CD4-positive, alpha-beta memory T cell (primary cell): ENCODE results near the gene CELF4. TPM values are rescaled to one million over a fixed set of nuclear protein-coding genes. Genes with fewer than 3 reads are reported as not detected.

ENCODE experiments used
- CTCF ChIA-PET: fragments of 350-600 bp; sonication (Branson Sonifier 250); formaldehyde crosslinking; loops from one replicate; lab custom pipeline; 2021; ENCODE audit warnings: inconsistent platforms; ENCODE audit not compliant: partially characterized antibody; lab: Charles Lee
- POLR2A ChIA-PET: fragments of 350-600 bp; sonication (Branson Sonifier 250); formaldehyde crosslinking; loops from one replicate; lab custom pipeline; 2021; ENCODE audit not compliant: partially characterized antibody; lab: Charles Lee
- DNase-seq, 5 donors: peaks; one replicate each; pipeline versions ENCODE4 v3.0.0 to v3.0.0-alpha.2; 2020 to 2022; ENCODE audit warnings: mixed read lengths in 1 of 5
- H3K27ac ChIP-seq: one replicate; pipeline ENCODE4 v1.7.0; 2013; ENCODE audit warnings: low read depth, low read length
- H3K27me3 ChIP-seq: 2 replicates; pipeline ENCODE4 v1.7.0; 2013; ENCODE audit warnings: mild to moderate bottlenecking, low read length, moderate library complexity; ENCODE audit not compliant: insufficient read depth
- H3K36me3 ChIP-seq: 2 replicates; pipeline ENCODE4 v1.7.0; 2013; ENCODE audit warnings: mild to moderate bottlenecking, low read length, moderate library complexity; ENCODE audit not compliant: insufficient read depth
- H3K4me1 ChIP-seq: 2 replicates; pipeline ENCODE4 v1.7.0; 2013; ENCODE audit warnings: mild to moderate bottlenecking, low read length, moderate library complexity; ENCODE audit not compliant: insufficient read depth
- H3K4me3 ChIP-seq, 2 donors: one replicate each; pipeline ENCODE4 v1.7.0; 2013; ENCODE audit warnings: low read length in 2 of 2, mild to moderate bottlenecking in 1 of 2
- H3K9me3 ChIP-seq, 2 donors: one replicate each; pipeline ENCODE4 v1.7.0; 2013; ENCODE audit warnings: low read length in 2 of 2, control low read depth in 1 of 2; ENCODE audit not compliant: control insufficient read depth in 1 of 2
- H3K27ac Mint-ChIP-seq, 7 donors: one replicate each; pipeline ENCODE4 v1.8.0; 2020 to 2021; ENCODE audit warnings: mixed read lengths in 7 of 7, mild to moderate bottlenecking in 6 of 7, inconsistent platforms in 3 of 7, moderate library complexity in 3 of 7
- H3K27me3 Mint-ChIP-seq, 2 donors: one replicate each; pipeline ENCODE4 v1.8.0; 2020 to 2021; ENCODE audit warnings: mixed read lengths in 2 of 2
- H3K36me3 Mint-ChIP-seq, 2 donors: one replicate each; pipeline ENCODE4 v1.8.0; 2020 to 2021; ENCODE audit warnings: mixed read lengths in 2 of 2, inconsistent platforms in 1 of 2, mild to moderate bottlenecking in 1 of 2
- H3K4me1 Mint-ChIP-seq, 4 donors: one replicate each; pipeline ENCODE4 v1.8.0; 2020 to 2021; ENCODE audit warnings: mixed read lengths in 4 of 4, mild to moderate bottlenecking in 1 of 4
- H3K4me3 Mint-ChIP-seq, 8 donors: one replicate each; pipeline ENCODE4 v1.8.0; 2020 to 2021; ENCODE audit warnings: mixed read lengths in 8 of 8, mild to moderate bottlenecking in 7 of 8, moderate library complexity in 6 of 8, inconsistent platforms in 3 of 8
- H3K9me3 Mint-ChIP-seq, 8 donors: one replicate each; pipeline ENCODE4 v1.8.0; 2020 to 2021; ENCODE audit warnings: mixed read lengths in 8 of 8, mild to moderate bottlenecking in 5 of 8, inconsistent platforms in 3 of 8, moderate library complexity in 1 of 8
- intact Hi-C: fragments of 100-400 bp; cut with micrococcal nuclease; formaldehyde crosslinking; loops from one replicate; pipeline ENCODE4 v1.15.1; 2023
- polyA plus RNA-seq, 2 donors: library from polyadenylated mRNA; unstranded; fragments of 300-500 nt; fragmentation: Illumina TruSeq; gene quantifications; one replicate each; pipeline ENCODE4 v1.2.3, GENCODE V29; 2021
- total RNA-seq, 2 experiments: library from RNA; stranded (reverse); gene quantifications; one replicate each; pipeline ENCODE4 v1.2.3, GENCODE V29; 2021

The CELF4 gene
- total and polyA plus RNA-seq, 4 experiments from 2014 or later = 0.23 TPM; not detected in 3

DNA sequence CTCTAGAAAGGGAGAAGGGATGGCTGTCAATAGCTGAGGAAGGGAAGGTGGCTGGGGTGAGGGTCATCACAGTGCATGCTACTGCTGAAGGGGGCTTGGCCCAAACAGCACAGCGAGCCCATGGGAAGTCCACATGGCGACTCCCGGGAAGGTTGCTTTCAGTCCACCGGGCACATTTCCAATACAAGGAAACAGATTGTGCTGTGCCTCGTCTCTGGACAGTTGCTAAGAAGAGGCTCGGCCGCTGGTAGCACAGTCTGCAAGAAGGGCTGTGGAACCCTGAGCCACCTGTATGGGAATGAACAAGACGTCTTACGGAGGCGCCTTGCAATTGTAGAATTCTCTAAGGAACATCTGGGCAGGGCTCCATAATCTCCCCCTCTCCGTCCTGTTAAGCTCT is 123.1 kb downstream of the CELF4 start:
- Histone ChIP-seq H3K36me3 (no peaks in the 10 kb centered on the region), H3K4me3 (no peak overlapping the region), H3K4me1 (no peaks in the 10 kb centered on the region), H3K9me3 (no peaks in the 10 kb centered on the region), H3K27me3 (no peaks in the 10 kb centered on the region), H3K27ac (no peak overlapping the region)
- Mint-ChIP-seq H3K27me3 (peaks cover 1 to 6% of the 10 kb centered on the region in 2 donors), H3K9me3 (no peaks in the 10 kb centered on the region), H3K36me3 (no peaks in the 10 kb centered on the region), H3K4me1 (peaks cover 0 to 2% (median 0%) of the 10 kb centered on the region in 4 donors), H3K4me3 (no peak overlapping the region), H3K27ac (no peak overlapping the region)
- DNase-seq = no peak
- ChIA-PET CTCF (no interaction called here), POLR2A (no interaction called here)
- intact Hi-C loops = no loop called here

DNA sequence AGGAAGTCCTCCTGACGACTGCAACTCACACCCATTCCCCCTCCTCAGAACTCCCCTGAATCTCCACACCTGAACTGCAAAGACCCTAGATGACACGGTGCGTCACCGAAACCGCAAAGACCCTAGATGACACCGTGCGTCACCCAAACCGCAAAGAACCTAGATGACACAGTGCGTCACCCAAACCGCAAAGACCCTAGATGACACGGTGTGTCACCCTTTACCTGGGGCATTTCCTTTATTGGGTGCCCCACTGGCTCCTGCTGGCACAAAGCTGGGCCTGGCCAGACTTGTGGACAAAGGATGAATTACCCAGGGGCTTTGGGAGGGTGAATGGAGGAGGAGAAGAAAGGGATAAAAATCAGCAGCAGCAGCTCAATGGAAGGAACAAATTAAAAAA is 123.8 kb downstream of the CELF4 start:
- peak overlapping the region in 1 of 7 donors; percentile 44 for H3K27ac Mint-ChIP-seq
- Histone ChIP-seq H3K27me3 (no peaks in the 10 kb centered on the region), H3K27ac (no peak overlapping the region), H3K9me3 (no peaks in the 10 kb centered on the region), H3K36me3 (no peaks in the 10 kb centered on the region), H3K4me3 (no peak overlapping the region), H3K4me1 (no peaks in the 10 kb centered on the region)
- ChIA-PET POLR2A (no interaction called here), CTCF (no interaction called here)
- no peak overlapping the region for H3K4me3 Mint-ChIP-seq
- H3K4me1 Mint-ChIP-seq = peaks cover 0 to 2% (median 0%) of the 10 kb centered on the region in 4 donors
- H3K27me3 Mint-ChIP-seq = peaks cover 1 to 10% of the 10 kb centered on the region in 2 donors
- no peak for DNase-seq
- H3K9me3 Mint-ChIP-seq = no peaks in the 10 kb centered on the region
- no peaks in the 10 kb centered on the region for H3K36me3 Mint-ChIP-seq
- intact Hi-C loops = no loop called here

DNA sequence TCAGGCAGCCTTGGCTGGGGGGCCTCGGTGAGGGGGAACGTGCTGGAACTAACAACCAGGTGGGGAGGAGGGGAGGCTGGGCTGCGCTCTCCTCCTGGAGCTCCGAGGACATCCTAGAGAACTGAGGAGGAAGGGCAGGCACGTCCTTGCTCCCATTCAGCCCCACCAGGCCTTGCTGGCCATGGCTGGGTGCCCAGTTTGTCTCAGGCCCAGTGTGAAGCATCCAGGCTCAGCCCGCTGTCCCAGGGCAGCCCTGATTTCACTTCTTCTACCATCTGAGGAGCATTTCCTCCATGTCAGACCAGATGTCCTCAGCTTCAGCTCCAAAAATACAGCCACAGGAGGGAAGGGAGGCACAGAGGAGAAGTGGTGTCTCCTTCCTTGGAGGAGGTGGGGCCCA is 125.4 kb downstream of the CELF4 start:
- no peak overlapping the region for H3K27ac Mint-ChIP-seq
- no peaks in the 10 kb centered on the region for H3K36me3 Mint-ChIP-seq
- POLR2A ChIA-PET = no interaction called here
- H3K27ac ChIP-seq = no peak overlapping the region
- H3K4me1 ChIP-seq = no peaks in the 10 kb centered on the region
- CTCF ChIA-PET = no interaction called here
- H3K4me3 ChIP-seq = no peak overlapping the region
- H3K27me3 ChIP-seq = no peaks in the 10 kb centered on the region
- peaks cover 1 to 9% of the 10 kb centered on the region in 2 donors for H3K27me3 Mint-ChIP-seq
- peaks cover 0 to 4% (median 0%) of the 10 kb centered on the region in 4 donors for H3K4me1 Mint-ChIP-seq
- no peaks in the 10 kb centered on the region for H3K36me3 ChIP-seq
- intact Hi-C loops = no loop called here
- H3K4me3 Mint-ChIP-seq = no peak overlapping the region
- no peaks in the 10 kb centered on the region for H3K9me3 Mint-ChIP-seq
- H3K9me3 ChIP-seq = no peaks in the 10 kb centered on the region
- DNase-seq = no peak

DNA sequence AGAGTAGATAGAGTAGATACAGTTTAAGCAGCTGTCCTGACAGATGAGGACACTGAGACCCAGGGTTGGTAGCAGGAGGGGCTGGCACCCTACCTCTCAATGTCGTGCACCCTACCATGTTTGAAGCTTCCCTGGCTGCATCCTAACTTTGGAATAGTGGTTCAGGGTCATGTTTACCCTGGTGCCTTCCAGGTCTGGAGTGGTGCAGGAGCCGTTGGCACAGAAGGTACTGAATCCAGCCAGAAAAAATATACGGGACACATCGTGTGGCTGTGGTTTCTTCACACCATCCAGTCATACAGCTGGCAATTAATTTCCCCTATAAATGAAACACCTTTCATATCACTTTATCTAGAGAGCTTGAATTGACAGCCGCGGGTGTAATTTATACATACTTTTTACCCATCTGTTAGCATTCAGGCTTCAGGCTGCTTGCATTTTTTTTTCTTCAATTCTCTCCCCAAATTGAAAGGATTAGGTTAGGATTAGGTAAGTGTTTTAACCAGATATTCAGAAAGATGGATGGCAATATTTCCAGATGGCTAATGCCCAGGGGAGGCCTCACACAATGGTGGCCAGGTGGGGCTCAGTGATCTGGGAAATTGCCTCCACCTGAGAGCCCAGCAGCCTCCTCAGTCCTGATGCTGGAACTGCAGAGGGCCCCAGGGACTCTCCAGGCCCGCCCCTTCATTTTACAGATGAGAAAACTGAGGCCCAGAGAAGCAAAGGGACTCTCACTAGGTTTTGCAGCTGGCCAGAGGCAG is 127.0 kb downstream of the CELF4 start:
- CTCF ChIA-PET = interaction anchor here (0.8 kb wide), 1 partner anchor 13 kb away, joined by 3 read pairs; no protein-coding TSS in a partner anchor
- H3K27ac Mint-ChIP-seq = no peak overlapping the region
- Histone ChIP-seq H3K4me3 (no peak overlapping the region), H3K36me3 (no peaks in the 10 kb centered on the region), H3K4me1 (no peaks in the 10 kb centered on the region), H3K27me3 (no peaks in the 10 kb centered on the region), H3K27ac (no peak overlapping the region), H3K9me3 (no peaks in the 10 kb centered on the region)
- H3K9me3 Mint-ChIP-seq = no peaks in the 10 kb centered on the region
- peaks cover 3 to 11% of the 10 kb centered on the region in 2 donors for H3K27me3 Mint-ChIP-seq
- DNase-seq = no peak
- no peaks in the 10 kb centered on the region for H3K36me3 Mint-ChIP-seq
- intact Hi-C loops = no loop called here
- H3K4me3 Mint-ChIP-seq = no peak overlapping the region
- H3K4me1 Mint-ChIP-seq = peaks cover 0 to 2% (median 0%) of the 10 kb centered on the region in 4 donors
- POLR2A ChIA-PET = no interaction called here

DNA sequence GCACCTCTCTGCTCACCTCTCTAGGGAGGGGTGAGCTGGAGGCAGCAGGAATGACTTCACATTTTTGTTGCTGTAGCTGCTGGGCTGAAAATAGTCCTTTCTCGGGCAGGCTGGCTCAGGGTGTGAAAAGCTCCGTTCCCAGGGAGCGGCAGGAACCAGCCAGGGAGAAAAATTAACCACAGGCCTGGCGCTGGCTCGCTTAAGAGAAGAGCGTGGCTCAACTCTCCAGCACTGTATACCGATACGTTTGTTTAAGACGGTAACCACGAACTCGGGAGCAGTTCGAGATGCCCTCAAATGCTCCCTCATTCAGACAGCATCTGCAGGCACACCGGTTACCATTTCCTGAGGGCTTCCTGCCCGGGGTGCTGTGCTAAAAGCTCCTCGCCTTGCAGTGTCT is 129.6 kb downstream of the CELF4 start:
- ChIA-PET POLR2A (no interaction called here), CTCF (no interaction called here)
- Histone ChIP-seq H3K9me3 (no peaks in the 10 kb centered on the region), H3K27me3 (no peaks in the 10 kb centered on the region), H3K4me1 (no peaks in the 10 kb centered on the region), H3K4me3 (no peak overlapping the region), H3K36me3 (no peaks in the 10 kb centered on the region), H3K27ac (no peak overlapping the region)
- Mint-ChIP-seq H3K36me3 (no peaks in the 10 kb centered on the region), H3K9me3 (no peaks in the 10 kb centered on the region), H3K4me3 (no peak overlapping the region), H3K27me3 (peaks cover 1 to 11% of the 10 kb centered on the region in 2 donors), H3K4me1 (peaks cover 0 to 2% (median 0%) of the 10 kb centered on the region in 4 donors), H3K27ac (no peak overlapping the region)
- DNase-seq = no peak
- intact Hi-C loops = no loop called here

DNA sequence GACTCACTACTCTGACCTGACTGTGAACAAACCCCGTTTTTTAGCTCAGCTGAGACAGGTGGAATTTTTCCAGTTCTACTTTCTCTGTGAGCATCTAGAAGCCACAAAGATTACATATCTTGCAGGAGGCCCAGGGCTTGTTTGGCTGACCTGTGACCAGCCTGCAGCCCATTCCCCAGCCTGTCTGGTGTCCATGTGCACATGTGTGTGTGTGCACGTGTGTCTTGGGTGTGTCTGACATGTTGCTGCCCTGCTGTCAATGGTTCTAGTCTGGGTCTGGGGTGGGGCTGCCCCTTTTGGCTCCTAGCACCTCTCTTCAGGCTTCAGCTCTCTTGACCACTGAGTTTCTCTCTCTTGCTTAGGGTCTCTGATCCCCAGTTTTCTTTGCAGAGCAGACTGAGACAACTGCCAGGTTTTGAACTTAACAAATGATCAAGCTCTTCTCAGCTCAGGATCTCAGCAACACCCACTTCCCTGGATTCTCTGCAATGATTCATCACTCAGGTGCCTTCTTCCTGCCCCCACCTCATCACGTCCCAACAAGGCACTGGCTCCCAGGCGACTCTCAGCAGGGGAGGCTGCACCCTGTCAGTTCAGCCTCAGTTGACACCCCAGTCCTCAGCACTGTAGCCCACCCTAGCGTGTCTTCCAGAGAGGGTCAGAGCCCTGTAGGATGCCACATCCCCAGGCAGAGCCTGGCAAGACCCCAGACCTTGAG is 130.3 kb downstream of the CELF4 start:
- H3K27ac ChIP-seq = no peak overlapping the region
- H3K36me3 ChIP-seq = no peaks in the 10 kb centered on the region
- no peaks in the 10 kb centered on the region for H3K9me3 Mint-ChIP-seq
- H3K4me1 ChIP-seq = no peaks in the 10 kb centered on the region
- no peak overlapping the region for H3K27ac Mint-ChIP-seq
- H3K4me3 Mint-ChIP-seq = no peak overlapping the region
- ChIA-PET POLR2A (no interaction called here), CTCF (no interaction called here)
- DNase-seq = no peak
- no peaks in the 10 kb centered on the region for H3K36me3 Mint-ChIP-seq
- H3K9me3 ChIP-seq = no peaks in the 10 kb centered on the region
- H3K27me3 ChIP-seq = no peaks in the 10 kb centered on the region
- intact Hi-C loops = no loop called here
- peaks cover 1 to 11% of the 10 kb centered on the region in 2 donors for H3K27me3 Mint-ChIP-seq
- H3K4me3 ChIP-seq = no peak overlapping the region
- peaks cover 0 to 2% (median 0%) of the 10 kb centered on the region in 4 donors for H3K4me1 Mint-ChIP-seq

DNA sequence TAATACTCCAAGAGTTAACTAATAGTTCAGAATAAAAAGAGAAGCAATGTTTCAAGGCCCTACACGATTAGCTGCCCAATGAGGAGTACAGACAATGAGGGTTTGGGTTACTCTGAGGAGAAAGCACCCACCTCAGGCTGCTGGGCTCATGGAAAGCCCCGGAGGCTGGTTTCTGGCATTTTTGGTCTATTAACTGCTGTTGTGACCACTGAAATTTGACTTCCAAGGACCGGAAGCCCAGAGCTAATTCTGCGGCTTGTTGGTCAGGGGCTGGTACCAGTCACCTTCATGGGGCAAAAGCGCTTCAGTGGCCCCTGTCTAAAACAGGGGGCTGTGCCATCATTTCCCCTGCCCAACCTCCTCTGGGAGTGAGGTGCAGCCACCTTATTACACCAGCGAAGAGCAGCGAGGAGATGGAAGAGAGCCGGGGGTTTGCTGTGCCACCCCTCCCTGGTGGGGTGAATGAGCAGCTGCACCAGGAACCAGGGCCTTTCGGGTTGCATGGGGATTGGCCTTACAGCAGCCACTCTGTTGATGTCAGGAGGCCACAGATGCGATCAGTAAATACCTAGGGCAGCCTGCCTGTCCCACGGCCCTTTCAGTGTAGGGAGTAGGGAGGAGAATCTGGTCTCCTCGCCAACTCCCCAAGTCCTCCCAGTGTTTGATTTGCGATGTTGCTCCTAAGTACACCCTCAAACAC is 131.3 kb downstream of the CELF4 start:
- peaks cover 0 to 2% (median 0%) of the 10 kb centered on the region in 4 donors for H3K4me1 Mint-ChIP-seq
- POLR2A ChIA-PET = no interaction called here
- no peaks in the 10 kb centered on the region for H3K9me3 ChIP-seq
- H3K27ac Mint-ChIP-seq = no peak overlapping the region
- no peak overlapping the region for H3K4me3 Mint-ChIP-seq
- intact Hi-C loops = no loop called here
- H3K4me3 ChIP-seq = no peak overlapping the region
- H3K27me3 ChIP-seq = no peaks in the 10 kb centered on the region
- CTCF ChIA-PET = no interaction called here
- H3K9me3 Mint-ChIP-seq = no peaks in the 10 kb centered on the region
- no peaks in the 10 kb centered on the region for H3K4me1 ChIP-seq
- no peak overlapping the region for H3K27ac ChIP-seq
- H3K36me3 ChIP-seq = no peaks in the 10 kb centered on the region
- DNase-seq = no peak
- H3K36me3 Mint-ChIP-seq = no peaks in the 10 kb centered on the region
- H3K27me3 Mint-ChIP-seq = peaks cover 1 to 11% of the 10 kb centered on the region in 2 donors
